ENCODE measurements around the gene NRL. TPM values are rescaled to one million over a fixed set of nuclear protein-coding genes. Genes with fewer than 3 reads are reported as not detected.

NRL gene
- total and polyA plus RNA-seq, 9 of the 15 experiments (the other 6 are each of a cell fraction or from before 2014, with no cell fraction given), result 0.07 to 2.7 (median 1.4) TPM; not detected in 1

DNA sequence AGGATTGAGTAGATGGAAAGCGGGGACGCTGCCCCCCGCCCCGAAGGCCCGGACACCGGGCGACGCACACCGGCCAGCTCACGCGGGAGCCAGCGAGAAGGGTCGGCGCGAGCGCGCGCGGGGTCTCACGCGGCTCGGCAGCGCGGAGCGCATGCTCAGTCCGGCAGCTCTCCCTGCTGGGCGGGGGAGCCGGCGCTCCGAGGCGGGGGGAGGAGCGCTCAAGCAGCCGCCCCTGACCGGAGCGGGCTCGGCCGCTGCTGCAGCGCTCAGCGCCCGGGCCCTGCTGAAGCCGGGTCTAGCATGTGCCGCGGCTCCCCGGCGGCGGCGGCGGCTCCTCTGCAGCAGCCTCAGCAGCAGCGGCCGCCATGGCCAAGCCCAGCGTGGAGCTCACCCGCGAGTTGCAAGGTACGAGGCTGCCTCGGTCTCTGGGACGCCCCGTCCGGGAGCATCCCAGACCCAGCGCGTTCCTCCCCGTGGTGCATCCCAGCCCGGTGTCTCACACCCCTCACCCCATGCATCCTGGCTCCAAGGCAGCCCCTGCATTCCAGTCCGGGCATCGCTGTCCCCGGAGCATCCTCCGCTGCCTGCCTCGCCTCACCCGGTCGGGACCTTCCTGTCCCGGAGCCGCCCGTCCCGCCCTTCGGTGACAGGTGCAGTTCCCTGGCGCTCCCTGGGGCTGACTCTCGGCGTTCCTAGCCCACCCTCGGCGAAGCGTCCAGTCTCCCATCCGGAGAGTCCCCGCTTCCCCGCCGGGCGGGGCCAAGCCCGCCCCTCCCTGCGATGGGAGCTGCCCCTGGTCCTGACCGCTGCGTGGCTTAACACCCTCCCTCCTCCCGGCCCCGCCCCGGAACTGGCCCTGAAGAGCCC, 62.7 kb downstream of the NRL start, which contains the start of gene CARMIL3 (continued):
- peak; percentile 79 for TF ChIP-seq VEZF1 (CRISPR knock-in tag; IDR thresholded peaks at IDR 0.05)
- peak; percentile 64; the same call in 1 of the 2 replicates for TF ChIP-seq RB1 (IDR thresholded peaks at IDR 0.05; ENCODE audit: low read depth)
- TF ChIP-seq ZNF263 (CRISPR knock-in tag; IDR thresholded peaks at IDR 0.05; ENCODE audit: borderline replicate concordance), result 0 out of 2 replicates have a peak, but pooled peaks have one; percentile 30
- 0 out of 2 replicates have a peak, but pooled peaks have one; percentile 55 for TF ChIP-seq KDM2B (CRISPR knock-in tag; IDR thresholded peaks at IDR 0.05)
- peak; percentile 20 for TF ChIP-seq CXXC5 (CRISPR knock-in tag; IDR thresholded peaks at IDR 0.05)
- 0 out of 2 replicates have a peak, but pooled peaks have one; percentile 37 for TF ChIP-seq ETV5 (CRISPR knock-in tag; IDR thresholded peaks at IDR 0.05; ENCODE audit: low read depth)
- peak; percentile 88 for TF ChIP-seq SAFB (IDR thresholded peaks at IDR 0.05; ENCODE audit: borderline replicate concordance, low read depth, low read length)
- TF ChIP-seq, protein P1, sequence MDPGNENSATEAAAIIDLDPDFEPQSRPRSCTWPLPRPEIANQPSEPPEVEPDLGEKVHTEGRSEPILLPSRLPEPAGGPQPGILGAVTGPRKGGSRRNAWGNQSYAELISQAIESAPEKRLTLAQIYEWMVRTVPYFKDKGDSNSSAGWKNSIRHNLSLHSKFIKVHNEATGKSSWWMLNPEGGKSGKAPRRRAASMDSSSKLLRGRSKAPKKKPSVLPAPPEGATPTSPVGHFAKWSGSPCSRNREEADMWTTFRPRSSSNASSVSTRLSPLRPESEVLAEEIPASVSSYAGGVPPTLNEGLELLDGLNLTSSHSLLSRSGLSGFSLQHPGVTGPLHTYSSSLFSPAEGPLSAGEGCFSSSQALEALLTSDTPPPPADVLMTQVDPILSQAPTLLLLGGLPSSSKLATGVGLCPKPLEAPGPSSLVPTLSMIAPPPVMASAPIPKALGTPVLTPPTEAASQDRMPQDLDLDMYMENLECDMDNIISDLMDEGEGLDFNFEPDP (CRISPR knock-in tag; IDR thresholded peaks at IDR 0.05), result no peak
- TF ChIP-seq NR2C2 (CRISPR knock-in tag; IDR thresholded peaks at IDR 0.05), result no peak
- no peak for TF ChIP-seq NR2C2 (tag; IDR thresholded peaks at IDR 0.05)
- no peak for TF ChIP-seq GABPB2 (CRISPR knock-in tag; conservative IDR thresholded peaks at IDR 0.05)
- TF ChIP-seq MEIS2 (IDR thresholded peaks at IDR 0.05; ENCODE audit: partially characterized antibody), result peak; percentile 18
- no peak for TF ChIP-seq ZNF395 (CRISPR knock-in tag; IDR thresholded peaks at IDR 0.05)
- 0 out of 2 replicates have a peak, but pooled peaks have one; percentile 25 for TF ChIP-seq CHD2 (IDR thresholded peaks at IDR 0.05; ENCODE audit: low read depth, low read length)
- peak; percentile 88 to 89 for TF ChIP-seq NRF1 (conservative IDR thresholded peaks at IDR 0.05 in 1 of 2, IDR thresholded peaks at IDR 0.05 in 1 of 2)
- 0 out of 2 replicates have a peak, but pooled peaks have one; percentile 37 for TF ChIP-seq POLR2A (conservative IDR thresholded peaks at IDR 0.05)
- no peak for TF ChIP-seq HLTF (IDR thresholded peaks at IDR 0.05)
- peak; percentile 67 for TF ChIP-seq POLR2G (IDR thresholded peaks at IDR 0.05; ENCODE audit: low read depth, low read length)
- TF ChIP-seq, protein P2, sequence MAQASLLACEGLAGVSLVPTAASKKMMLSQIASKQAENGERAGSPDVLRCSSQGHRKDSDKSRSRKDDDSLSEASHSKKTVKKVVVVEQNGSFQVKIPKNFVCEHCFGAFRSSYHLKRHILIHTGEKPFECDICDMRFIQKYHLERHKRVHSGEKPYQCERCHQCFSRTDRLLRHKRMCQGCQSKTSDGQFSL (CRISPR knock-in tag; IDR thresholded peaks at IDR 0.05), result 0 out of 2 replicates have a peak, but pooled peaks have one; percentile 12
- TF ChIP-seq, protein P2 (tag; IDR thresholded peaks at IDR 0.05), result no peak
- TF ChIP-seq NKRF (IDR thresholded peaks at IDR 0.05; ENCODE audit: borderline replicate concordance), result no peak
